Prostate gland (tissue), 2 donors: ENCODE measurements around the gene NEK6.

Source experiments
- POLR2A ChIP-seq: fragments of 450-650 bp; IDR thresholded peaks from one replicate; pipeline ENCODE4 v1.6.1; 2016; ENCODE audit warnings: antibody characterized with exemption, mild to moderate bottlenecking
- TF ChIP-seq, protein P1 (sequence below), 4 experiments: fragments of 200-600 bp in 2 of 4; fragments of 450-650 bp in 2 of 4; sonication (generic) in 2 of 4; IDR thresholded peaks; 1 replicate in 3 of 4; 2 replicates in 1 of 4; pipeline ENCODE4 v1.5.1; 2016 to 2019; ENCODE audit warnings: antibody characterized with exemption in 4 of 4, mild to moderate bottlenecking in 2 of 4, moderate library complexity in 2 of 4

DNA sequence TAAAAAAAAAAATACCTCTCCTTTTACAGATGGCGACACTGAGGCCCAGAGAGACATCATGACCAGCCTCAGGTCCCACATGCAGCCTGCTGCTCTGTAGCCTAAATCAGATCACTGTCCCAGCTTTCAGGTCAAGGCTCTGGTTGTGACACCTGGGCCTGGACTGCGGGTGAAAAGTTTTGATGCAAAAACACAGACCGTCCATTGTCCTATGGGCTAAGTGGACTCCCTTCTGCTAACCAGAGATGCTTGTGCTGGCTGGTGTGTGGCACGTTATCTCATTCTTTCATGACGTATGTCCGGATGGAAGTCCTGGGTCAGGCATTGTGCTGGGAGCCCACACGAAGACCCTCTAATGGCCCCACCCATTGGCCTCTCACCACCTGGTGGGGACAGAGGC, 7.8 kb downstream of the NEK6 start:
- TF ChIP-seq, protein P1, sequence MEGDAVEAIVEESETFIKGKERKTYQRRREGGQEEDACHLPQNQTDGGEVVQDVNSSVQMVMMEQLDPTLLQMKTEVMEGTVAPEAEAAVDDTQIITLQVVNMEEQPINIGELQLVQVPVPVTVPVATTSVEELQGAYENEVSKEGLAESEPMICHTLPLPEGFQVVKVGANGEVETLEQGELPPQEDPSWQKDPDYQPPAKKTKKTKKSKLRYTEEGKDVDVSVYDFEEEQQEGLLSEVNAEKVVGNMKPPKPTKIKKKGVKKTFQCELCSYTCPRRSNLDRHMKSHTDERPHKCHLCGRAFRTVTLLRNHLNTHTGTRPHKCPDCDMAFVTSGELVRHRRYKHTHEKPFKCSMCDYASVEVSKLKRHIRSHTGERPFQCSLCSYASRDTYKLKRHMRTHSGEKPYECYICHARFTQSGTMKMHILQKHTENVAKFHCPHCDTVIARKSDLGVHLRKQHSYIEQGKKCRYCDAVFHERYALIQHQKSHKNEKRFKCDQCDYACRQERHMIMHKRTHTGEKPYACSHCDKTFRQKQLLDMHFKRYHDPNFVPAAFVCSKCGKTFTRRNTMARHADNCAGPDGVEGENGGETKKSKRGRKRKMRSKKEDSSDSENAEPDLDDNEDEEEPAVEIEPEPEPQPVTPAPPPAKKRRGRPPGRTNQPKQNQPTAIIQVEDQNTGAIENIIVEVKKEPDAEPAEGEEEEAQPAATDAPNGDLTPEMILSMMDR (IDR thresholded peaks at IDR 0.05): no peak
- TF ChIP-seq POLR2A: no peak
